ENCODE results near the gene TMEM236.
"Not testable (repeated sequence)": the region's sequence is repeated elsewhere in the genome, so short reads cannot be mapped to it uniquely, and the experiment has no call there.

Gene TMEM236, protein sequence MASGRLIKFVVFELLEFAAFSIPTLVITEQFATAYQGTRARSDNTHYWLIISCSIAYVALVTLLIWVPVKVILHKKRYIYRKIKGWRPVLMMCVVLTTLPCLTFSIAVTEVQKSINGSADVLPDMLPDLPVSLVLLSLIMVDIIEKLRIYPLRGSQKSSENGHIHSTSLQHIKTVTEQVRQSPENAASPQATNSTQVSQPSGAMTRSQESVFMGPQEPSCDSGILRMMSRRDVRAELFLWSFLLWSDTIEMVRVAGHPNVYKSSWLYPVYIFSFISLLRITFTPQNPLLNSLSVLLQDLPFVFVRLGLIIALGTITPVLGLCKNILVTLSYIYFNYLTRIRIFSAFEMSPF

DNA sequence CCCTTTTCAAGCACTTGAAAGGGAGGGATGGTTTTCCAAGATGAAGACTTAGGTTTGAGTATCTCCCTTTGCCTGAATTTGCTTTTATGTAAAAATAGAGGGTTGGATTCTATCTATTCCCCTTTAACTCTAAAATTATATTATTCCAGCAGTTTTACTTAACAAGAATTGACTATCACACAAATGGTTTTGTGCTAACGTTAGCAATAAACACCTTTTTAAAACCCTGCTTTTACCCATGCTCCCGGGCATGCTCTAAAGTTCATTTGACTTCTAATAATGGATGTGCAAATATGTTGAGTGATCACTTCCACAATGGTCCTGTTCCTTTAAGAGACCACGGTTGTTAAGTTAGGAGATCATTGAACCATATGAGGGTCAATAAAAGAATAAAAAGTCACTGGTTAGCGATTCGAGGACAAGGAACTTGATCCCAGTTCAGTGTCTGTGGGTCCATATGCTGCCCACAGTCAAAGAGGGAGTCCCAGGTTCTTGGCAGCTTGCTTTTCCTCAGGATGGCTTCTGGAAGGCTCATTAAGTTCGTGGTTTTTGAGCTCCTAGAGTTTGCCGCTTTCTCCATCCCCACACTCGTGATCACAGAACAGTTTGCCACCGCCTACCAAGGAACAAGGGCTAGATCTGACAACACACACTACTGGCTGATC, at the start of gene TMEM236:
TMEM236 (plus strand) TSS at position 421 of the 665 bp plus-strand sequence; CDS start at position 516, 95 bp downstream.
- in situ Hi-C loops (cut with MboI; ENCODE audit: low sequenced_read_pairs) = no loop called here

- in situ Hi-C loops (cut with MboI; ENCODE audit: low sequenced_read_pairs) = no loop called here
These were observed 48.3 kb upstream of the TMEM236 start for GRCh38 chr10:17703706-17704105.

DNA sequence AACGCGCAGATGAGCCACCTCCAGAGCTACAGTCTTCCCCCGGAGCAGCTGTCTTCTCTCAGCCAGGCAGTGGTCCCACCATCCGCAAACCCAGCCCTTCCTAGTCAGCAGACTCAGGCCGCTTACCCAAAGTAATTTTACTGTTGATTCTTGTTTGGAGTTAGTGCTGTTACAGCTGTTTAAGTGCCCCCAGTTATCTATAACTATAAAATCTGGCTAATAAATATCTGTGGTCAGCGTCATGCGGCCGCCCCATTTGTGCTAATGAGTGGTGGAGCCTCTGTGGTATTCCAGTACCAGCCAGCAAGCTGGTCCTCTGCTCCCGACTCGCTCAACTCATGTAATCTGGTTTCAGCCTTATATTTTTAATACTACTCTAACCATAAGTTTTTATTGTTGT, 43.2 kb upstream of the TMEM236 start:
- in situ Hi-C loops (cut with MboI; ENCODE audit: low sequenced_read_pairs) = no loop called here

DNA sequence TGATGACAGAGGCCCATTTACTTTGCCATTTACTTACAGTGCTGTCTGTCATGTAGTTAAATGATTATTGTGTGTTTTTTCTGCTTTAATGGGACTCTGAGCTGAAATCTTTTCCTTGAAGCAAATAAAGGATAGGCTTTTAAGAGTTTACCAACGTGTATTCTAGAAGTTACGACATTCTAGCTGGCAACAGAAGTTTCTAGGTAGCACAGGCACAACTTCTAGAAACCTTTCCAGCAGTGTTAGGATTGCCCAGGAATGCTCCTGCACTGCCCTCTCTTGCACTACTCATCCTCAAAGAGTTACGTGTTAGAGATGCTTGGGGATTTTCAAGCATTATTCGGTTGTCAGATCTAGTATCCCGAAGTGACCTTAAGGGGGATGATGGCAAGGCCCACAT, 42.5 kb upstream of the TMEM236 start:
- in situ Hi-C loops (cut with MboI; ENCODE audit: low sequenced_read_pairs) = no loop called here

DNA sequence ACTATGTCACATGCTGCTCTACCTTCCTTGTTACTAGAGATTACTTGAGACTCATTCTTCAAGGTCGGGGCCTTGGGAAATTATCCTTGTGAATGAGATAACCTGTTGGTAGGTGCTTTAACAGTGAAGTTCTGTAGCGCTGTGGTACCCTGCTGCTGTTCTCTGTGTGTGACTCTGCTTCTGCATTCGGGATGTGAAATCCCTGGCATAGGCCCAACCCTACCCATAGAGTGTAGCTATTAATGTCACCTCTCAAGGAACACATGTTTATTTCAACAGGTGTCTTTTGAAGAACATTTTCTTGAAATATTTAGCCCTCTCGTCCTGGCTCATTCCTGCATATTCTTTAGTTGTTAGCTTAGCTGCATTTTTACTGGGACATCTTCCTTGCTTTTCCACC, 41.8 kb upstream of the TMEM236 start:
- in situ Hi-C loops (cut with MboI; ENCODE audit: low sequenced_read_pairs) = no loop called here

DNA sequence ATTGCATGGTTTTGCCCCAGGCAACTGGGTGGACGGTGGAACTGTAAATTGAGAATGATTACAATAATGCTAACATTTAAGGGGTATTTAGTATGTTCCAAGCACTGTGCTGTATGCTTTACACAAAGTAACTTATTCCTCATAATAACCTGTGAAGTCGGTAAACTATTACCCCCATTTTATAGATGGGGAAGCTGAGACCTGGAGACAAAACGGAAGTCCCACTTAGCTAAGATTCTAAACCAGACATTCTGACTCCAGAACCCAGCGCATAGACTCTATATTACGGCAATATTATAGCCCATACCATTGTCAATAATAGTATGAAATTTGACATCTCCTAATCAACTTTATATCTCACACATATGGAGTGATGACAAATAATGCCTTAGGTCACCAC, 39.9 kb upstream of the TMEM236 start:
- in situ Hi-C loops (cut with MboI; ENCODE audit: low sequenced_read_pairs) = no loop called here

GRCh38 chr10:17712717-17713471, 39.1 kb upstream of the TMEM236 start:
- in situ Hi-C loops (cut with MboI; ENCODE audit: low sequenced_read_pairs) = no loop called here

- in situ Hi-C loops (cut with MboI; ENCODE audit: low sequenced_read_pairs) = no loop called here
These were observed 38.2 kb upstream of the TMEM236 start for GRCh38 chr10:17713758-17714157.

- in situ Hi-C loops (cut with MboI; ENCODE audit: low sequenced_read_pairs) = no loop called here
These were observed 35.8 kb upstream of the TMEM236 start for GRCh38 chr10:17716161-17716560.

GRCh38 chr10:17722317-17723014, 29.5 kb upstream of the TMEM236 start:
- in situ Hi-C loops (cut with MboI; ENCODE audit: low sequenced_read_pairs) = not testable (repeated sequence)

GRCh38 chr10:17725703-17726102, 26.3 kb upstream of the TMEM236 start:
- in situ Hi-C loops (cut with MboI; ENCODE audit: low sequenced_read_pairs) = no loop called here

- in situ Hi-C loops (cut with MboI; ENCODE audit: low sequenced_read_pairs) = no loop called here
These were observed 22.4 kb upstream of the TMEM236 start for GRCh38 chr10:17729630-17730029.

GRCh38 chr10:17730667-17731066, 21.3 kb upstream of the TMEM236 start:
- in situ Hi-C loops (cut with MboI; ENCODE audit: low sequenced_read_pairs) = no loop called here

DNA sequence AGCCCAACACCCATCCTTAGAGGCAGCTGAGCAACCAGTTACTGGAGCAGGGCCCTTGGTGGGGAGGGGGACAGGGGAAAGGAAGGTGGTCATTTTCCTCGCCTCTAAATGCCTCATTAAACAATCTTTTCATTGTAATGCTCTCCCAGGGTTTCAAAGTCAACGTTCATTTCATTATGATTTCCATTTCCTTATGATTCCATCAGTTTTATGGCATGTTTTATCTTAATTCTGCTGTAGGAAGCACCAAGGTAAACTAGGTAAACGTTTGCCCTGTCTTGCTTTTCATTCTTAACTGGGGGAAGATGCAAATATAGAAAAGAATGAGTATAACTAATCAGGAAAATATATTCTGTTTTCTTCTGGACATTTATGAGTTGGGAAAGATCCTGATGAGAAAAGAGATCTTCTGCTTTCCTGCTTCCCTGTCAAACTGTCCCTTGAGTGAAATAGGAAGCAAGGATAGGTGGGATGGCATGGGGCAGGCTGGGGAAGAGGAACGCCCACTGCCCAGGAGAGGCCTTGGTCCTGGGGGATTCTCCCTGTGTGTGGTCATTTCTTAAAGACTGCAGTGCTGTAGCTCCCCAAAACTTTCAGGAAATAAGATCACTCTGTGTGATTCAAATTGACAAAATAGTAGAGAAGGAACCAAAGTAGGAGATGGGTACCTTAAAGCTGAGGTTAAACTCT, 20.5 kb upstream of the TMEM236 start:
- in situ Hi-C loops (cut with MboI; ENCODE audit: low sequenced_read_pairs) = no loop called here

- in situ Hi-C loops (cut with MboI; ENCODE audit: low sequenced_read_pairs) = no loop called here
These were observed 18.4 kb upstream of the TMEM236 start for GRCh38 chr10:17733620-17734019.

DNA sequence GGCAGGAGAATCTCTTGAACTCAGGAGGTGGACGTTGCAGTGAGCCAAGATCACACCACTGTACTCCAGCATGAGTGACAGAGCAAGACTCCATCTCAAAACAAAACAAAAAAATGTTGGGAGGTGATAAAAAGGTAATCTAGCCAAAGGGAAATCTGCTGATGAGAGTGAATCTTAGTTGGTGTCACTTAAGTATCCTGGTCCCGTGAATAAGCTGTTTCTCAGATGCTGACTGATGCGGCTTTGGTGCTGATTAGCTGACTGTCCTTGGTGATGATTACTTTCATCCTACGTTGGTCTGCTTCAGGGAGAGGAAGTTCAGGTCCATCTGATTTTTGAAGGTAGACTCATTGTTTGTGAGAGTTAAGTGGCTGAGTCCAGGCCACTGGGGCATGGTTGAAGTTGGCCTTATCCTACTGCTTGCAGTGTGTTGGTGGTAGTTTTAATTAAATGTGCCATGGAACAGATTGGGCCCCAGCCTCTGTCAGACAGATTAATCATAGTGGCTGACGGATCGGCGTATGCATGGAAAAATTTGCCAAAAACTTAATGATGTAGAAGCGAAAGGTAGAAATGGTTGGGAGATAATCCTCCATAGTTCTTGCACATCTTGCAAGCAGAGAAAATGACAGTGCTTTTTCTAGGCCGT, 17.4 kb upstream of the TMEM236 start:
- in situ Hi-C loops (cut with MboI; ENCODE audit: low sequenced_read_pairs) = no loop called here

GRCh38 chr10:17735166-17735941, 16.6 kb upstream of the TMEM236 start:
- in situ Hi-C loops (cut with MboI; ENCODE audit: low sequenced_read_pairs) = no loop called here

DNA sequence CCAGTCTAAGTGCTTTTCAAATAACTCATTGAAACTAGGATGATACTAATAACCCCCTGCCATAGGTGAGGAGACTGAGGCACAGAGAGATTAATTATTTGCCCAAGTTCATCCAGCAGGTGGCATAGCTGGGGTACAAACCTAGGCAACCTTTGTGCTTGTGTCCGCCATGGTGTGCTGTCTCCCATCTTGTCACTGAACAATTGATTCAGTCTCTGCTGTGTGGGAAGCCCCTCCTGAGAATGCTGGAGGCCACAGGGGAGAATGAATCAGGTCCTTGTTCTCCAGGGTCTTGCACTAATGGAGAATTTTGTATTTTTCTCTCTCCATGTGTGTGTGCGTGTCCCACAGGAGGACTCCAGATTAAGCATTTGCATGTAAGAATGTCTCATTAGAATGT, 15.8 kb upstream of the TMEM236 start:
- in situ Hi-C loops (cut with MboI; ENCODE audit: low sequenced_read_pairs) = no loop called here
